GM21390 (cell line): Measurements from ENCODE around the gene CORO1C.

Source experiments
- ATAC-seq: cut with Tn5 transposase; IDR thresholded peaks from one replicate; pipeline ENCODE4 v1.9.1; 2021; ENCODE audit not compliant: unreplicated experiment

CORO1C gene

GRCh38 chr12:108605690-108606406, 125.5 kb downstream of the CORO1C start:
- ATAC-seq = no peak

GRCh38 chr12:108605000-108605689, 126.2 kb downstream of the CORO1C start:
- ATAC-seq = no peak

GRCh38 chr12:108604208-108604941, 126.9 kb downstream of the CORO1C start:
- no peak for ATAC-seq

- no peak for ATAC-seq
These were observed 127.6 kb downstream of the CORO1C start for GRCh38 chr12:108603743-108604142.

GRCh38 chr12:108602976-108603704, 128.2 kb downstream of the CORO1C start:
- no peak for ATAC-seq

GRCh38 chr12:108602209-108602705, 129.1 kb downstream of the CORO1C start:
- ATAC-seq = no peak

- no peak for ATAC-seq
These were observed 130.7 kb downstream of the CORO1C start for GRCh38 chr12:108600702-108601007.

GRCh38 chr12:108599948-108600701, 131.2 kb downstream of the CORO1C start:
- ATAC-seq = no peak

- no peak for ATAC-seq
These were observed 131.8 kb downstream of the CORO1C start for GRCh38 chr12:108599541-108599940.

GRCh38 chr12:108598553-108599250, 132.6 kb downstream of the CORO1C start:
- ATAC-seq = no peak

- no peak for ATAC-seq
These were observed 133.5 kb downstream of the CORO1C start, which contains the start of gene TMEM119 for GRCh38 chr12:108597559-108598471. Gene TMEM119, minus strand, starts transcription at chr12:108598084. Its CDS starts 5,701 bp downstream, at chr12:108592383.

- no peak for ATAC-seq
These were observed 134.3 kb downstream of the CORO1C start for GRCh38 chr12:108596854-108597558.

- ATAC-seq = no peak
These were observed 135.3 kb downstream of the CORO1C start for GRCh38 chr12:108595711-108596647.
